Panc1 (cell line): ENCODE results near the gene PADI1. TPM values are rescaled to one million over a fixed set of nuclear protein-coding genes. Genes with fewer than 3 reads are reported as not detected.

ENCODE experiments used
- ATAC-seq: fragments of 200-7000 bp; cut with Tn5 transposase; 2 replicates; pipeline ENCODE4 v1.9.1; 2020; ENCODE audit warnings: mild to moderate bottlenecking, moderate library complexity
- BruUV-seq: library from RNA; stranded (reverse); fragments of 400-500 nt; replicated peaks from 2 replicates; lab custom pipeline; 2021; lab: Mats Ljungman, UMichigan
- CTCF ChIA-PET: fragments of 300-600 bp; sonication (Branson Sonifier 250); formaldehyde crosslinking; loops from one replicate; lab custom pipeline; 2022; ENCODE audit warnings: antibody characterized with exemption; lab: Charles Lee
- POLR2A ChIA-PET: fragments of 300-600 bp; sonication (Branson Sonifier 250); formaldehyde crosslinking; loops from one replicate; lab custom pipeline; 2022; ENCODE audit warnings: antibody characterized with exemption; lab: Charles Lee
- DNase-seq: peaks from one replicate; pipeline ENCODE4 v3.0.0-alpha.2; 2010; ENCODE audit warnings: low read depth, low spot score
- H3K27ac ChIP-seq: 2 replicates; pipeline ENCODE4 v1.5.1; 2011; ENCODE audit warnings: mild to moderate bottlenecking, low read length, inconsistent platforms
- H3K27me3 ChIP-seq: fragments of 200-500 bp; sonication (Bioruptor generic); 2 replicates; pipeline ENCODE4 v1.6.0; 2014; ENCODE audit warnings: low read length, inconsistent platforms; ENCODE audit not compliant: control insufficient read depth, insufficient read depth
- H3K36me3 ChIP-seq: fragments of 200-500 bp; sonication (Bioruptor generic); 2 replicates; pipeline ENCODE4 v1.5.1; 2014; ENCODE audit warnings: inconsistent platforms, mild to moderate bottlenecking, low read length, moderate library complexity; ENCODE audit not compliant: control insufficient read depth, insufficient read depth
- H3K4me1 ChIP-seq: 2 replicates; pipeline ENCODE4 v1.5.1; 2011; ENCODE audit warnings: inconsistent platforms, mild to moderate bottlenecking, low read length, moderate library complexity; ENCODE audit not compliant: control insufficient read depth, insufficient read depth
- H3K4me3 ChIP-seq, 2 experiments: 2 replicates each; pipeline ENCODE4 v1.5.1; 2011 to 2012; ENCODE audit warnings: low read depth in 2 of 2, low read length in 2 of 2, mild to moderate bottlenecking in 2 of 2, inconsistent platforms in 1 of 2, moderate library complexity in 1 of 2
- H3K9me3 ChIP-seq: fragments of 200-500 bp; sonication (Bioruptor generic); 2 replicates; pipeline ENCODE4 v1.5.1; 2014; ENCODE audit warnings: low read depth, mild to moderate bottlenecking, inconsistent platforms, low read length, moderate library complexity; ENCODE audit not compliant: control insufficient read depth, insufficient read depth
- POLR2AphosphoS5 ChIP-seq: IDR thresholded peaks from 2 replicates; pipeline ENCODE4 v1.6.1; 2012; ENCODE audit warnings: mild to moderate bottlenecking, low read depth, low read length, moderate library complexity
- SIN3A ChIP-seq: IDR thresholded peaks from 2 replicates; pipeline ENCODE4 v1.6.1; 2012; ENCODE audit warnings: low read depth, mild to moderate bottlenecking, low read length, moderate library complexity, borderline replicate concordance; ENCODE audit not compliant: insufficient read depth
- TCF7L2 ChIP-seq: IDR thresholded peaks from 2 replicates; pipeline ENCODE4 v1.6.1; 2011; ENCODE audit warnings: mild to moderate bottlenecking, low read depth, low read length, inconsistent platforms
- in situ Hi-C: cut with HindIII; loops from 2 replicates; pipeline ENCODE4 v1.10.0; 2016; ENCODE audit warnings: low sequenced_read_pairs, low pct_unique_long_range_greater_than_20kb
- intact Hi-C: fragments of 100-400 bp; cut with micrococcal nuclease; formaldehyde crosslinking; loops from one replicate; pipeline ENCODE4 v1.10.0; 2022; ENCODE audit not compliant: unreplicated experiment
- total RNA-seq: library from RNA; stranded (reverse); gene quantifications from one replicate; pipeline ENCODE4 v1.2.1, GENCODE V29; 2021; ENCODE audit not compliant: unreplicated experiment
- TF ChIP-seq, protein P1 (sequence below), 2 experiments: IDR thresholded peaks; 2 replicates each; pipeline ENCODE4 v1.6.1; 2011 to 2012; ENCODE audit warnings: low read depth in 2 of 2, control low read depth in 1 of 2, low read length in 1 of 2, mild to moderate bottlenecking in 1 of 2, moderate library complexity in 1 of 2; ENCODE audit not compliant: insufficient read depth in 1 of 2
- TF ChIP-seq, protein P2 (sequence below): fragments of 450-650 bp; IDR thresholded peaks from 2 replicates; pipeline ENCODE4 v1.5.1; 2017; ENCODE audit warnings: mild to moderate bottlenecking

Gene PADI1
- total RNA-seq, 1 experiment from 2014 or later, result 2.3 TPM

DNA sequence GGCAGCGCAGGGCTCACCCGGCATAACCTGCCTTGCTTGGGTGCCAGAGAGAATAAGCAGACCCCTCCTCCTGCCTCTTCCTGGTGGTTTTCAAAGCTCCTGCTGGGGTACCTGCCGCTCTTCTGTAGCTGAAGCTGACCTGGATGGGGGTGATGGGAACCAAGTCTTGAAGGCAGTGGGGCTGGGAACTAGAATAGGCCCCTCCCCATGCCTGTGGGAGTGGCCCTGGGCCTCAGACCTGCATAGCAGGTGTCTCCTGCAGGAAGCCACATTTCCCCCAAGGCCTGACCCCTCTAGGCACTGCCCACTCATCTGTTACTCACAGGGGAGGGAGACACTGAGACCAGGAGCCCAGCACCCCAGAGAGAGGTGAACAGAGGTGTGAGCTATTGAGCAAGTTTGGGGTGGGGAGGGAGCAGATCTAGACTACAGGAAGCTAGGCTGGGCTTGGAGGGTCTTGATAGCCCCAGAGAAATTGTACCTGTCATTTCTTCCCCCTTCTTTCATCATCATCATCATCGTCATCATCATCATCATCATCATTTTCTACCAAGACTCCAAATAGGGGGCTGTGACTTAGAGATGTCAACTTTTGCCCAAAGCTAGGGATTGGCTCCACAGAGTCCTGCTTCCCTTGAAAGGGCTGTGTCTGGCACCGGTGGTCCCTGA is 10.1 kb downstream of the PADI1 start:
- in situ Hi-C loops, result no loop called here
- no peak for DNase-seq
- Histone ChIP-seq H3K4me1 (peaks cover 28% of the 10 kb centered on the region), H3K4me3 (no peak overlapping the region), H3K27ac (peak overlapping the region; percentile 93), H3K27me3 (no peaks in the 10 kb centered on the region), H3K9me3 (no peaks in the 10 kb centered on the region), H3K36me3 (no peaks in the 10 kb centered on the region)
- ChIA-PET CTCF (no interaction called here), POLR2A (no interaction called here)
- intact Hi-C loops, result no loop called here
- ATAC-seq, result no peak
- TF ChIP-seq, protein P1, sequence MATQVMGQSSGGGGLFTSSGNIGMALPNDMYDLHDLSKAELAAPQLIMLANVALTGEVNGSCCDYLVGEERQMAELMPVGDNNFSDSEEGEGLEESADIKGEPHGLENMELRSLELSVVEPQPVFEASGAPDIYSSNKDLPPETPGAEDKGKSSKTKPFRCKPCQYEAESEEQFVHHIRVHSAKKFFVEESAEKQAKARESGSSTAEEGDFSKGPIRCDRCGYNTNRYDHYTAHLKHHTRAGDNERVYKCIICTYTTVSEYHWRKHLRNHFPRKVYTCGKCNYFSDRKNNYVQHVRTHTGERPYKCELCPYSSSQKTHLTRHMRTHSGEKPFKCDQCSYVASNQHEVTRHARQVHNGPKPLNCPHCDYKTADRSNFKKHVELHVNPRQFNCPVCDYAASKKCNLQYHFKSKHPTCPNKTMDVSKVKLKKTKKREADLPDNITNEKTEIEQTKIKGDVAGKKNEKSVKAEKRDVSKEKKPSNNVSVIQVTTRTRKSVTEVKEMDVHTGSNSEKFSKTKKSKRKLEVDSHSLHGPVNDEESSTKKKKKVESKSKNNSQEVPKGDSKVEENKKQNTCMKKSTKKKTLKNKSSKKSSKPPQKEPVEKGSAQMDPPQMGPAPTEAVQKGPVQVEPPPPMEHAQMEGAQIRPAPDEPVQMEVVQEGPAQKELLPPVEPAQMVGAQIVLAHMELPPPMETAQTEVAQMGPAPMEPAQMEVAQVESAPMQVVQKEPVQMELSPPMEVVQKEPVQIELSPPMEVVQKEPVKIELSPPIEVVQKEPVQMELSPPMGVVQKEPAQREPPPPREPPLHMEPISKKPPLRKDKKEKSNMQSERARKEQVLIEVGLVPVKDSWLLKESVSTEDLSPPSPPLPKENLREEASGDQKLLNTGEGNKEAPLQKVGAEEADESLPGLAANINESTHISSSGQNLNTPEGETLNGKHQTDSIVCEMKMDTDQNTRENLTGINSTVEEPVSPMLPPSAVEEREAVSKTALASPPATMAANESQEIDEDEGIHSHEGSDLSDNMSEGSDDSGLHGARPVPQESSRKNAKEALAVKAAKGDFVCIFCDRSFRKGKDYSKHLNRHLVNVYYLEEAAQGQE (IDR thresholded peaks at IDR 0.05; ENCODE audit: insufficient read depth in 1 of 2, low read depth in 2 of 2, low read length in 1 of 2), result no peak
- BruUV-seq, result no TSS peak

DNA sequence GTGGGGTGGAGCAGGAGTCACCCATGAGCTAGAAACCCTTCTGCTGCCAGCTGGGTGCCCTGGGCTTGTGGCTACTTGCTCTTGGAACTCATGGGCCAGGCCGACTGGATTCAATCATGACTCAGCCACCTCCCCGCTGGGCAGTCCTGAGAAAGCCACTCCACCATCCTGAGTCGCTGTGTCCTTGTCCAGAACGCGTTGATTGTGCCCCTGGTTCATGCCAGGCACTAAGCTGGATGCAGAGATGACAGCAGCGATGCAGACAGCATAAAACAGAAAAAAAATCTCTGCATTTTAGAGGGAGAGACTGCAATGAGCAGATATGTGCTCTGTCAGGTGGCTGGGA is 10.6 kb downstream of the PADI1 start:
- DNase-seq (no peak), ATAC-seq (no peak; the same call in 1 of the 2 replicates)
- in situ Hi-C loops, result no loop called here
- CTCF ChIA-PET, result no interaction called here
- Histone ChIP-seq H3K27me3 (no peaks in the 10 kb centered on the region), H3K9me3 (no peaks in the 10 kb centered on the region), H3K36me3 (no peaks in the 10 kb centered on the region), H3K27ac (peak overlapping the region; percentile 93), H3K4me1 (peaks cover 26% of the 10 kb centered on the region), H3K4me3 (no peak overlapping the region)
- TF ChIP-seq SIN3A, result no peak
- TF ChIP-seq, protein P2, sequence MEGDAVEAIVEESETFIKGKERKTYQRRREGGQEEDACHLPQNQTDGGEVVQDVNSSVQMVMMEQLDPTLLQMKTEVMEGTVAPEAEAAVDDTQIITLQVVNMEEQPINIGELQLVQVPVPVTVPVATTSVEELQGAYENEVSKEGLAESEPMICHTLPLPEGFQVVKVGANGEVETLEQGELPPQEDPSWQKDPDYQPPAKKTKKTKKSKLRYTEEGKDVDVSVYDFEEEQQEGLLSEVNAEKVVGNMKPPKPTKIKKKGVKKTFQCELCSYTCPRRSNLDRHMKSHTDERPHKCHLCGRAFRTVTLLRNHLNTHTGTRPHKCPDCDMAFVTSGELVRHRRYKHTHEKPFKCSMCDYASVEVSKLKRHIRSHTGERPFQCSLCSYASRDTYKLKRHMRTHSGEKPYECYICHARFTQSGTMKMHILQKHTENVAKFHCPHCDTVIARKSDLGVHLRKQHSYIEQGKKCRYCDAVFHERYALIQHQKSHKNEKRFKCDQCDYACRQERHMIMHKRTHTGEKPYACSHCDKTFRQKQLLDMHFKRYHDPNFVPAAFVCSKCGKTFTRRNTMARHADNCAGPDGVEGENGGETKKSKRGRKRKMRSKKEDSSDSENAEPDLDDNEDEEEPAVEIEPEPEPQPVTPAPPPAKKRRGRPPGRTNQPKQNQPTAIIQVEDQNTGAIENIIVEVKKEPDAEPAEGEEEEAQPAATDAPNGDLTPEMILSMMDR, result no peak
- POLR2A ChIA-PET, result no interaction called here
- intact Hi-C loops, result no loop called here
- no TSS peak for BruUV-seq

DNA sequence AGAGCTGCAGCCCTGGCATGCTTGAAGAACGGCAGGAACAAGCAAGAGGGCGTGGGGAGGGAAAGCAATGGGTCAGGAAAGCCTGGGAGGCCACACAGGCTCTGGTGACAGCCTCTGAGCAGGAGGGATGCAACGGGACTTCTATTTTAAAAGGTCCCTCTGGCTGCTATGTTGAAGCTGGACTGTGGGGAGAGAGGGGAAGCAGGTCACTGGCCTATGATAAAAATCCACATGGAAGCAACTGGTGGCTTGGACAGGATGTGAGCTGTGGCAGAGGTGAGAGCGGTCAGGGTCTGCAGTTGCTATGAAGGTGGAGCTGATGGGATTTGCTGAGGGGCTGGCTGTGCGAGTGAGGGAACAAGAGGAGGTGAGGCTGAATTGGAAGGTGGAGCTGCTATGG is 11.2 kb downstream of the PADI1 start:
- H3K36me3 ChIP-seq, result no peaks in the 10 kb centered on the region
- TF ChIP-seq, protein P2, result no peak
- TF ChIP-seq, protein P1 (IDR thresholded peaks at IDR 0.05; ENCODE audit: insufficient read depth in 1 of 2, low read depth in 2 of 2, low read length in 1 of 2), result no peak
- TF ChIP-seq POLR2AphosphoS5 (no peak), TCF7L2 (no peak), SIN3A (no peak)
- intact Hi-C loops, result no loop called here
- in situ Hi-C loops, result no loop called here
- DNase-seq, result no peak
- no peak overlapping the region for H3K4me3 ChIP-seq
- H3K4me1 ChIP-seq, result peaks cover 21% of the 10 kb centered on the region
- ATAC-seq, result no peak
- ChIA-PET POLR2A (no interaction called here), CTCF (interaction anchor here (0.5 kb wide), 1 partner anchor 89 kb away, joined by 6 read pairs; no protein-coding TSS in a partner anchor)
- no TSS peak for BruUV-seq
- no peaks in the 10 kb centered on the region for H3K27me3 ChIP-seq
- peak overlapping the region; percentile 93; the same call in 1 of the 2 replicates for H3K27ac ChIP-seq
- H3K9me3 ChIP-seq, result no peaks in the 10 kb centered on the region
